WI38 (cell line): ENCODE results near the gene CDC123.

ENCODE experiments used
- H3K4me3 ChIP-seq: 2 replicates; pipeline ENCODE4 v1.5.1; 2011; ENCODE audit warnings: low read depth, mild to moderate bottlenecking, control low read depth, low read length
- TF ChIP-seq, protein P1 (sequence below): IDR thresholded peaks from 2 replicates; pipeline ENCODE4 v1.5.1; 2012; ENCODE audit warnings: low read depth, mild to moderate bottlenecking, control low read depth, low read length

CDC123 gene

DNA sequence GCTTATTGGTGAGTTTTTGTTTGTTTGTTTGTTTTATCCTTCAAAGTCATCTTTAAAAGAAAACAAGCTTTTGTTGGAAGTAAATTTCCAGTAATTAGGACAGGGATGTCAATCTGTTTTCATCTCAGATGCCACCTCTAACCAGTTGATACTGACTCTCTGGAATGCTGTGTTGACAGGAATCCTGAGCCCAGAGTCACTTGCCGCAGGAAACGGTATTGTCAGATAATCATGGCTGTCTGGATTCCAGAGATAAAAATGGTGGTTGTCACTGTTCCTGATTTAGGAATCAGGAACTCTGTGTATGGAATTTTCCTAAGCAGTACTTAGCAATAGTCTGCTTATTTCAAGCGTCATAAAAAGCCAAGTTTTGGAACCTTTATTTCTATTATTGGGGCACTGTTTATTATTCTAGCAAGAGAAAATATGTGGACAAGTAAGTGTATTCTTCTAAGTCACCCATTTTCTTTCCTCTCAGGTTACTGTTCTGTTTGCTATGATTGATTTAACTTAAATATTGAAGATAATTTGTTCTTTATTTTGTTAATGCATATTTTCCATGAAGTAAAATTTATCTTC is 39.2 kb downstream of the CDC123 start:
- TF ChIP-seq, protein P1, sequence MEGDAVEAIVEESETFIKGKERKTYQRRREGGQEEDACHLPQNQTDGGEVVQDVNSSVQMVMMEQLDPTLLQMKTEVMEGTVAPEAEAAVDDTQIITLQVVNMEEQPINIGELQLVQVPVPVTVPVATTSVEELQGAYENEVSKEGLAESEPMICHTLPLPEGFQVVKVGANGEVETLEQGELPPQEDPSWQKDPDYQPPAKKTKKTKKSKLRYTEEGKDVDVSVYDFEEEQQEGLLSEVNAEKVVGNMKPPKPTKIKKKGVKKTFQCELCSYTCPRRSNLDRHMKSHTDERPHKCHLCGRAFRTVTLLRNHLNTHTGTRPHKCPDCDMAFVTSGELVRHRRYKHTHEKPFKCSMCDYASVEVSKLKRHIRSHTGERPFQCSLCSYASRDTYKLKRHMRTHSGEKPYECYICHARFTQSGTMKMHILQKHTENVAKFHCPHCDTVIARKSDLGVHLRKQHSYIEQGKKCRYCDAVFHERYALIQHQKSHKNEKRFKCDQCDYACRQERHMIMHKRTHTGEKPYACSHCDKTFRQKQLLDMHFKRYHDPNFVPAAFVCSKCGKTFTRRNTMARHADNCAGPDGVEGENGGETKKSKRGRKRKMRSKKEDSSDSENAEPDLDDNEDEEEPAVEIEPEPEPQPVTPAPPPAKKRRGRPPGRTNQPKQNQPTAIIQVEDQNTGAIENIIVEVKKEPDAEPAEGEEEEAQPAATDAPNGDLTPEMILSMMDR = no peak

DNA sequence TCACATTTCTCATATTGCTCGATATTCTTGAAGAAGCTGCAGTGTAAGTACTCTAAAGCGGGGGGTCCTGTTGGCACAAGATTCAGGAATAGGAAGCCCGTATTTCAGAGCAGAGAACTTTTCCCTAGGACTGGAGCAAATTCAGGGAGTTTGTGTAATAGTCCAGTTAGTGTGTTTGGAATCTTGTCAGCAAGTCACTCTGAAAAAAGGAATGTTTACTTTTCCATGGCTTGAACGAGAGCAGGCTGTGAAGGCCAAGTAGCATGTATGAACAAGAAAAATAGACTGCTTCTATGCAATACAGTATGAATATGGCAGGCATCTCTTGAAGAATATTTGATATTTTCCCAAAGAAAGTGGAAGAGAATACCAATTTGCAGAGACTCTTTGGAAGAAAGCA is 39.8 kb downstream of the CDC123 start:
- TF ChIP-seq, protein P1 = no peak
- no peak overlapping the region for H3K4me3 ChIP-seq

More for the DNA sequence above, 39.2 kb downstream of the CDC123 start:
- H3K4me3 ChIP-seq = no peak overlapping the region

DNA sequence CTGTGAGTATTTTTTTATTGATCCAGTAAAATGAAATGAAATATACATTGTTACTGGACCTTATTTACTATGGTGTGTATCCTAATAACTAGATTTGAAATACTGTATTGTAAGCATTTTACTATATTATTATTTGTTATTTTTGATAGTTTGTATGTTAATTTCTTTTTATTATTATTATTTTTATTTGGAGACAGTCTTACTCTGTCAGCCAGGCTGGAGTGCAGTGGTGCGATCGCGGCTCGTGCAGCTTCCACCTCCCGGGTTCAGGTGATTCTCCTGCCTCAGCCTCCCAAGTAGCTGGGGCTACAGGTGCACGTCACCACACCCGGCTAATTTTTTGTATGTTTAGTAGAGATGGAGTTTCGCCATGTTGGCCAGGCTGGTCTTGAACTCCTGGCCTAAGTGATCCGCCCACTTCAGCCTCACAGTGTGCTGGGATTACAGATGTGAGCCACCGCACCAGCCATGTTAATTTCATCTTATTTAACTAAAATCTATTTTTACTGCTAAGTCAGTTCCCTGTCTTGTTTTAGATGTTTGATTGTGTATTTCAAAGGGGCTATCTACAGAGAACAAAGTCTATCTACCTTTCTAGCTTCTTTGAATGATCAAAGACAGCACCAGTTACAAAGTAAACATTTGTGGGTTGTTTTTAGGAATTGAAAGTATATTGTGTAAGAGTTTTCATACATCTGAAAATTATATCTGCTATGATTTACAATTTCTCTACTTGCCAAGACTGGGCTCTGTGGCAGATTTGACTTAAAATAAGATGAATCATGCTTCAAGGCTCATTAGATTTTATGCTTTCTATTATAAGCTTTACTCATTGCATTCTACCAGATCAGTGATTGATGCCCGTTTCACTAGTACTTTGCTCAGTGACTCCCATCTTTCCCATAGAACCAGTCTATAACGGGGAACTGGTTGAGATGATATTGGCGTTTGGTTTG is 41.6 kb downstream of the CDC123 start:
- no peak overlapping the region for H3K4me3 ChIP-seq
- TF ChIP-seq, protein P1 = no peak

GRCh38 chr10:12238821-12239220 is 42.8 kb downstream of the CDC123 start:
- TF ChIP-seq, protein P1 = no peak
- H3K4me3 ChIP-seq = no peak overlapping the region

DNA sequence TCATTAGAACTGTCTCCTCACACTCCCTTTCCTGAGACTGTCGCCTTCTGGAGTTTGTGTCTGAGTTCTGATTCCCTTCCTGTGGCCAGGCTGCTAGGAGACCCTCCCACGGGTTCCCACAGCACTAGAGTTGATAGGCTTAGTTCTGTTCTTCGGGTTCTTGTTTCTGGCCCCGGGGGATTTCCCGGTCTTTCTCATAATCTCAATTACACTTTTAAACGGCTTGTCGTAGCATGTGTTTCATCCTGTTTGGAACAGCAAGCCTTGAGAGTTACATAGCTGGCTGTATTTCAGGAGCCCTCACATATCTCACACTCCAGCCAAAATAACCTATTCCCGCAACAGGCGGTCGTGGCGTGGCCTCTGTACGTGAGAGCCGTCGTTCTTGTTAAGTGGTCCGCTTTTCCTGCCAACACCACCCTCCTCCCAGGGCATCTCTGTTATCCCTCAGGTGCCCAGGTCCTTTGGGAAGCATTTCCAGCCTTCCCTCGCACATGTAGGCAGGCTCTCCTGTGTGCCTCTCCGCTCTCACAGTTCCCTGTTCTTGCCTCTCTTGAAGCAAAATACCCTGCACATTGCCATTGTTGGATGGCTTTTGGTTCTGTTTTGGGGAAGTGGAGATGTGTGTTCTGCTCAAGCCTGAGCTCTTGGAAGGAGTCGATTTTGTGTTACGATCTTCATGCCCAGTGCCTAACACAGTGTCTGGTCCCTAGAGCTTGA is 46.0 kb downstream of the CDC123 start:
- H3K4me3 ChIP-seq = no peak overlapping the region
- TF ChIP-seq, protein P1 = no peak

DNA sequence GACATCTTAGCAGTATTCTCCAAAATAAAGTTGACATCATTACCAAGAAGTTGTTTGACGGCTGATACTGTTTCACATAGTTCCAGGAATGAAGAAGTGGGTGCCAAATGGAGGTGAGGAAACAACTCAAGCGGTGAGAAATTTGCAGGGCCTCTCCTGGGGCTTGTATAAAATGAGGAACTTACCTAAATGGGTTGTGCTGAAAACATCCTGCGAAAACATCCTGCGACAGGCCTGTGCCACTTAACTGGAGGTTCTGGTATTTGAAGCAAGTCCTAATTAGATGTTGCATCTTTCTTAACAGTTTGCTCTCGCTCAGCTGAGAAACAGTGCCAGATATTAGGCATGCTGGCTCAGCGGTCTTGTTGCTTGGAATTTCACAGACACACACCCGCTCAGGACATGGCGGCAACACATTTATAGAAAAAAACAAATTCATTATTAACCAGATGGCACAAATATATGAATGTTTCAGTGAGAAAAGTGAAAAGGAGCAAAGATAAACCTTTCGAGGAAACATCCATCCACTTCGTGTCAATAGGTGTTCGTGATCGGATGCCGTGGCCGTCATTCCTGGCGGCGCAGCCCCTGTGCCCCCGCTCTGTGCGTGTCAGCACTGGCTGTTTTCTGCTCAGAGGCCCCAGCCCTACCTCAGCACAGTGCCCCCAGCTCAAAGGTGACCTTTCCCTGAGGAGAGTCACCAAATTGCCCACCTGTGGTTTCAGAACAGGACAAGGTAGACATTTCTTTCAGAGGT is 48.1 kb downstream of the CDC123 start:
- TF ChIP-seq, protein P1 = no peak
- no peak overlapping the region for H3K4me3 ChIP-seq
